Umbilical cord (tissue), 2 donors: Measurements from ENCODE around the gene MICAL3. TPM values are rescaled to one million over a fixed set of nuclear protein-coding genes. Genes with fewer than 3 reads are reported as not detected.

Source experiments
- DNase-seq: peaks from one replicate; pipeline ENCODE4 v3.0.0-alpha.2; 2015; ENCODE audit warnings: low spot score
- total RNA-seq: library from RNA; depleted of rRNA; stranded (reverse); fragments of >200 nt; gene quantifications from one replicate; pipeline ENCODE4 v1.2.3, GENCODE V29; 2014; ENCODE audit warnings: low replicate concordance; ENCODE audit not compliant: insufficient read depth

The MICAL3 gene
- total RNA-seq, 1 donor from 2014 or later, result 30.1 TPM

GRCh38 chr22:17869285-17870096 lies 154.9 kb downstream of the MICAL3 start:
- no peak for DNase-seq

GRCh38 chr22:17868771-17869170 lies 155.6 kb downstream of the MICAL3 start:
- DNase-seq, result no peak

GRCh38 chr22:17867160-17867785 lies 157.1 kb downstream of the MICAL3 start:
- DNase-seq, result no peak

GRCh38 chr22:17866621-17867020 lies 157.7 kb downstream of the MICAL3 start:
- no peak for DNase-seq

- no peak for DNase-seq
These were observed 158.2 kb downstream of the MICAL3 start for GRCh38 chr22:17866127-17866526.

- no peak for DNase-seq
These were observed 158.9 kb downstream of the MICAL3 start for GRCh38 chr22:17865183-17866055.

- DNase-seq, result no peak
These were observed 159.8 kb downstream of the MICAL3 start for GRCh38 chr22:17864398-17865182.

- no peak for DNase-seq
These were observed 161.6 kb downstream of the MICAL3 start for GRCh38 chr22:17862646-17863181.

- DNase-seq, result no peak
These were observed 162.5 kb downstream of the MICAL3 start for GRCh38 chr22:17861909-17862308.

- no peak for DNase-seq
These were observed 164.0 kb downstream of the MICAL3 start for GRCh38 chr22:17860220-17860965.

- no peak for DNase-seq
These were observed 166.3 kb downstream of the MICAL3 start for GRCh38 chr22:17858033-17858432.

- DNase-seq, result no peak
These were observed 168.6 kb downstream of the MICAL3 start for GRCh38 chr22:17855572-17856290.

GRCh38 chr22:17853073-17853472 lies 171.3 kb downstream of the MICAL3 start:
- DNase-seq, result no peak

GRCh38 chr22:17851759-17852158 lies 172.6 kb downstream of the MICAL3 start:
- no peak for DNase-seq

- no peak for DNase-seq
These were observed 176.8 kb downstream of the MICAL3 start for GRCh38 chr22:17847360-17848078.

GRCh38 chr22:17846326-17846992 lies 177.9 kb downstream of the MICAL3 start:
- peak; percentile 27 for DNase-seq

- peak; percentile 18 for DNase-seq
These were observed 178.6 kb downstream of the MICAL3 start for GRCh38 chr22:17845790-17846189.

- no peak for DNase-seq
These were observed 179.0 kb downstream of the MICAL3 start for GRCh38 chr22:17845327-17845726.
